Measurements from ENCODE around the gene TNFRSF19.

Gene TNFRSF19

GRCh38 chr13:23703246-23703860 lies 133.1 kb downstream of the TNFRSF19 start:
- no peak for TF ChIP-seq EZH2 (optimal IDR thresholded peaks at IDR 0.05; ENCODE audit: low read depth, low read length)
- no peak for TF ChIP-seq CTCF (IDR thresholded peaks at IDR 0.05; ENCODE audit: low read length)
- no peak for TF ChIP-seq EZH2phosphoT487 (IDR thresholded peaks at IDR 0.05; ENCODE audit: low read length)
- no peak overlapping the region for H2AFZ ChIP-seq (ENCODE audit: low read length)

GRCh38 chr13:23705583-23705982 lies 135.4 kb downstream of the TNFRSF19 start:
- Histone ChIP-seq H3K9ac (ENCODE audit: low read length) (no peak overlapping the region), H3K36me3 (replicated peaks; ENCODE audit: insufficient read depth, low read length) (no peaks in the 10 kb centered on the region), H3K4me2 (ENCODE audit: low read depth, low read length) (no peak overlapping the region), H3K27me3 (replicated peaks; ENCODE audit: insufficient read depth, low read length) (no peaks in the 10 kb centered on the region), H3K9me2 (replicated peaks; ENCODE audit: insufficient read depth, low read length) (no peaks in the 10 kb centered on the region), H3K9me3 (replicated peaks; ENCODE audit: insufficient read depth, low read length) (no peaks in the 10 kb centered on the region), H3K4me3 (ENCODE audit: low read length) (no peak overlapping the region), H2AFZ (ENCODE audit: low read length) (no peak overlapping the region), H4K20me1 (ENCODE audit: insufficient read depth, low read length) (no peaks in the 10 kb centered on the region), H3F3A (ENCODE audit: insufficient read depth, low read length) (no peaks in the 10 kb centered on the region), H3K4me1 (ENCODE audit: low read length) (no peaks in the 10 kb centered on the region), H3K79me2 (ENCODE audit: low read length) (no peaks in the 10 kb centered on the region), H3K27ac (ENCODE audit: low read length) (no peak overlapping the region)
- no peak for TF ChIP-seq EZH2phosphoT487 (IDR thresholded peaks at IDR 0.05; ENCODE audit: low read length)
- no peak for TF ChIP-seq EZH2 (optimal IDR thresholded peaks at IDR 0.05; ENCODE audit: low read depth, low read length)
- no peak for TF ChIP-seq CTCF (IDR thresholded peaks at IDR 0.05; ENCODE audit: low read length)
- DNase-seq: no peak

More at GRCh38 chr13:23703246-23703860, 133.1 kb downstream of the TNFRSF19 start:
- no peak overlapping the region for H3K4me3 ChIP-seq (ENCODE audit: low read length)
- no peaks in the 10 kb centered on the region for H4K20me1 ChIP-seq (ENCODE audit: insufficient read depth, low read length)
- no peaks in the 10 kb centered on the region for H3K79me2 ChIP-seq (ENCODE audit: low read length)
- H3K36me3 ChIP-seq (replicated peaks; ENCODE audit: insufficient read depth, low read length): no peaks in the 10 kb centered on the region
- H3K4me1 ChIP-seq (ENCODE audit: low read length): no peaks in the 10 kb centered on the region
- H3K9ac ChIP-seq (ENCODE audit: low read length): no peak overlapping the region
- DNase-seq: no peak
- H3K27me3 ChIP-seq (replicated peaks; ENCODE audit: insufficient read depth, low read length): no peaks in the 10 kb centered on the region
- no peaks in the 10 kb centered on the region for H3K9me3 ChIP-seq (replicated peaks; ENCODE audit: insufficient read depth, low read length)
- no peaks in the 10 kb centered on the region for H3F3A ChIP-seq (ENCODE audit: insufficient read depth, low read length)
- H3K27ac ChIP-seq (ENCODE audit: low read length): no peak overlapping the region
- no peak overlapping the region for H3K4me2 ChIP-seq (ENCODE audit: low read depth, low read length)
- H3K9me2 ChIP-seq (replicated peaks; ENCODE audit: insufficient read depth, low read length): no peaks in the 10 kb centered on the region

GRCh38 chr13:23707674-23708073 lies 137.5 kb downstream of the TNFRSF19 start:
- no peak overlapping the region for H3K9ac ChIP-seq (ENCODE audit: low read length)
- no peaks in the 10 kb centered on the region for H3K79me2 ChIP-seq (ENCODE audit: low read length)
- H3F3A ChIP-seq (ENCODE audit: insufficient read depth, low read length): no peaks in the 10 kb centered on the region
- H3K9me2 ChIP-seq (replicated peaks; ENCODE audit: insufficient read depth, low read length): no peaks in the 10 kb centered on the region
- no peaks in the 10 kb centered on the region for H3K36me3 ChIP-seq (replicated peaks; ENCODE audit: insufficient read depth, low read length)
- no peak for TF ChIP-seq EZH2phosphoT487 (IDR thresholded peaks at IDR 0.05; ENCODE audit: low read length)
- peak; percentile 12; the same call in 1 of the 2 replicates for TF ChIP-seq CTCF (IDR thresholded peaks at IDR 0.05; ENCODE audit: low read length)
- no peak for TF ChIP-seq EZH2 (optimal IDR thresholded peaks at IDR 0.05; ENCODE audit: low read depth, low read length)
- H2AFZ ChIP-seq (ENCODE audit: low read length): no peak overlapping the region
- no peak overlapping the region for H3K27ac ChIP-seq (ENCODE audit: low read length)
- no peaks in the 10 kb centered on the region for H3K9me3 ChIP-seq (replicated peaks; ENCODE audit: insufficient read depth, low read length)
- no peaks in the 10 kb centered on the region for H3K4me1 ChIP-seq (ENCODE audit: low read length)
- no peak overlapping the region for H3K4me2 ChIP-seq (ENCODE audit: low read depth, low read length)
- no peaks in the 10 kb centered on the region for H4K20me1 ChIP-seq (ENCODE audit: insufficient read depth, low read length)
- H3K4me3 ChIP-seq (ENCODE audit: low read length): no peak overlapping the region
- DNase-seq: peak; percentile 11
- H3K27me3 ChIP-seq (replicated peaks; ENCODE audit: insufficient read depth, low read length): no peaks in the 10 kb centered on the region

All from MM.1S (cell line).